CD4-positive, alpha-beta T cell treated with Interleukin-4 for 4 hours (primary cell): ENCODE data around the gene SBF2.
"Not testable (repeated sequence)": the region's sequence is repeated elsewhere in the genome, so short reads cannot be mapped to it uniquely, and the experiment has no call there.

Source experiments
- DNase-seq: peaks from one replicate; pipeline ENCODE4 v3.0.0-alpha.2; 2020

The SBF2 gene

DNA sequence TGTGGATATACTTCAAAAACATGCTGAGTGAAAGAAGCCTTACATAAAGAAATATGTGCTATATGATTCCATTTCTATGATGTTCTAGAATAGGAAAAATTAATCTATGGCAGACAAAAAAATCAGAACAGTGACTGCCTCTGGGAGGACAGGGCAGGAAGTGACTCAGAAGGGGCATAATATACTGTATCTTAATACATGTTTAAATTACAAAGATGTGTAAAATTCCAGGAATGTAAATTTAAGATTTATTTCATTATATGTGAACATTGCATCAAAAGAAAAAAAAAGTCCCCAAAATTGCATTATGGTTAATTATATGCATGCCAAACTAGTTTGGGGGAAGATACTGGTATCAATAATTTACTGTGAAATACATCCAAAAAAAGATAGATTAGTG is 32.2 kb downstream of the SBF2 start:
- DNase-seq, result no peak

GRCh38 chr11:10257478-10257877 is 36.5 kb downstream of the SBF2 start:
- DNase-seq, result no peak

DNA sequence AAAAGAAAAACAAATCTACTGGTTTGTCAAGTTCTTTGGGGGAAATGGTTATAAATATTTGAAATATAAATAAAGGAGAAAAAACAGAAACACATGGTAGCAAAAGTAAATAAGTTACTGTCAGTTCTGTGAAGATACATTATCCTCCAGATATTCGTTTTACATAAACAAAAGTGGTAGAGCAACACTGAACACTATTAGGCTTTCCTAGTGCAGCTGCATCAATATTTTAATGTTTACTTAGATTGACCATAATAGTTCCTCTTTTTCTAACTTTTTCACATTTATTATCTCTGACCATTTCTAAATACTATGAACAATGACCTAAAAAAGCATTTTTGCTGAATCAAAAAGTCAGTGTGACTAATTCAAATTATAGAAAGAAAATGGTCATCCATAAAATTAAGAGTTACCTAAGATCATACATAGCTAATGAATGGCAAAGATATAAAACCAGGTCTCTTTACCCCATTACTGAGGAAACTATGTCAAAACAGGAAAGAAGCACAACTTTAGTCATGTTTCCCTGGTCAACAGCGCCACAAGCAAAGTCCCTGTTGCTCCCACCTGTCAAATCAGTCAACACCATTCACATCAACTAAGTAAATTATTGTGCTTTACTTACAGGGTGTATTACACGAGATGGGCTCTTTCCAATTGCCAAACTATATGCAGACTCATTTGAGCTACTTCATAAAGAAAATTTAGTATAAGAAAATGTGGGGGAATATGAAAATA is 38.5 kb downstream of the SBF2 start:
- DNase-seq, result no peak

- DNase-seq, result not testable (repeated sequence)
Observed at GRCh38 chr11:10249448-10250131, 44.4 kb downstream of the SBF2 start.

- no peak for DNase-seq
Observed at GRCh38 chr11:10247011-10247410, 47.0 kb downstream of the SBF2 start.

DNA sequence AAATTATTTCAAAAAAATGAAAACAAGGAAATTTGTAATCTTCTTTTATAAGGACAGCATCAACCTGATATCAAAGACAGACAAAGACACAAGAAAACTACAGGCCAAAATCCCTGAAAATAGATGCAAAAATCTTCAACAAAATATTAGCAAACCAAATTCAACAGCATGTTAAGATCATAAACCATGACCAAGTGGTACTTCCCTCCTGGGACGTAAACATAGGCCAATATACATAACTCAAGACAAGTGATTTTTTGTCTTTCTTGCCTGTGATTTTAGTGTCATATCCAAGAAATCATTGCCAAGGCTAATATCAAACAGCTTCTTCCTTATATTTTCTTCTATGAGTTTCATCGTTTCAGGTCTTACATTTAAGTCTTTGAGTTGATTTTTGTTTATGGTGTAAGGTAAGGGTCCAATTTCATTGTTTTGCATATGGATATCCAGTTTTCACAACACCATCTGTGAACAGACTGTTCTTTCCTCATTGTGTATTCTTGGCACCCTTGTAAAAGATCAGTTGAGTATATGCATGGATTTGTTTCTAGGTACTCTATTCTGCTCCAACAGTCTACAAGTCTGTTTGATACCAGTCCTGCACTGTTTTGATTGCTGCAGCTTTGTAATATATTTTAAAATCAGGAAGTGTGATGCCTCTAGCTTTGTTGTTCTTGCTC is 50.0 kb downstream of the SBF2 start:
- DNase-seq, result no peak

DNA sequence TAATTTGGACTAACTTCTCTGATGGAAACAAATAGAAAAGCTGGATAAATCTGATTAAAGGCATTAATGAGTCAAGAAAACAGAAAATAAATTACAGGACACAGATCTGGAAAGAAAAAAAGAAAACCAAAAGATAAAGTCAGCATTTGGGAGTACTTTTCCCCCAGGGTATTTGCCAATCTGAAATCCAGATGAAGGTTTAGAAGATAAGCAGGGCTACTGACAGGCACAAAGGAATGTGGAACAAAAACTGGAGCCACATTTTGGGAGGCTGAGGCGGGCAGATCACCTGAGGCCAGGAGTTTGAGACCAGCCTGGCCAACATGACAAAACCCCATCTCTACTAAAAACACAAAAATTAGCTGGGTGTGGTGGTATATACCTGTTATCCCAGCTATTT is 57.2 kb downstream of the SBF2 start:
- no peak for DNase-seq

DNA sequence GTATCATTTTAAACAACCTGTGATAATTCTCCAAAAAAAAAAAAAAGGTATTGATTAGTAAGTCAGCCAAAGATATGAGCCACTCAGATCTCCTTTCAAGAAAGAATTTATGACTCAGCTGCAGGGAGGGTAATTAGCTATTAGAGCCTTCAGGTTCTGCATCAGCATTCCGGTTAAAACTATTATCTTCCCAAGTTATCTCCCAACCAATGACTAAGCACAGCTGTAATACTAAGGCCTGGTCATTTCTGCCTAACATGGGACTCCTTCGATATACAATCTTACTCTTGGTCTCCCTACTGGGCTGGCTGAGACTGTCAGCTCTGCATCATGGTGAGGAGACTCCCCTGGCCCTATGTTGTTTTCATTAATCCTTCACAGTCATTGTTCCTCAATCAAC is 60.4 kb downstream of the SBF2 start:
- no peak for DNase-seq

DNA sequence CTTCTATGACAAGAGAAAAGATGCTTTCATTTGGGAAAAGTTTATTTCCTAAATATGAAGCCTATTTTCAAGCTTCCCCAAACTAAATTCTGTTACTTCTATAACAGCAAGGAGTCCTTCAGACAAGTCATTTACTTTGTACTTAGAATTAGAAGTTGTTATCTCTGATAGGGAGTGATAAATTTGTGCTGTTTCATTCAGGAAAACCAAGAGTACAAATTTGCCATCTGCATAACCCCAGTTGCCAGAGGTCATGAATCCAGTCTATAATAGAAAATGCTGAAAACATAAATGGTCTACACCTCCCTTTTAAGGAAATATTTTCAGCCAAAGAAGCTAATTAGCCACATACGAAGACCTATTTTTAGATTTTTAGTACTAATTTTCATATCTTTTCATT is 61.3 kb downstream of the SBF2 start:
- no peak for DNase-seq

- DNase-seq, result not testable (repeated sequence)
Observed at GRCh38 chr11:10231803-10232202, 62.2 kb downstream of the SBF2 start.

- DNase-seq, result no peak
Observed at GRCh38 chr11:10225553-10225952, 68.5 kb downstream of the SBF2 start.

DNA sequence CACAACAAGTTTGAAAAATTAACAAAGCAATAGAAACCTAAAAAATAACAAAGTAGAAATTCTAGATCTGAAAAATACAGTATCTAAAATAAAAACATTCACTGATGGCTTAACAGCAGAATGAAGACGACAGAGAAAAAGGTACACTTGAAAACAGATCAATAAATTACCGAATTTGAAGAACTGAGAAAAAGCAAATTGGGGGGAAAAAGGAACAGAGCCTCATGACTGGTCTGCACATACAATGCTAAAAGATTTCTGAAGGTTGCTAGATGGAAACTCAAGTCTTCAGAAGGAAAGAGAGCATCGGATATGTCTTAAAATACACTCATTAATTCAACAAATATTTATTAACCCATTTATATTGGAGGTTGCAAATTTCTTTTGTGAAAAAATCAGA is 71.6 kb downstream of the SBF2 start:
- DNase-seq, result no peak

DNA sequence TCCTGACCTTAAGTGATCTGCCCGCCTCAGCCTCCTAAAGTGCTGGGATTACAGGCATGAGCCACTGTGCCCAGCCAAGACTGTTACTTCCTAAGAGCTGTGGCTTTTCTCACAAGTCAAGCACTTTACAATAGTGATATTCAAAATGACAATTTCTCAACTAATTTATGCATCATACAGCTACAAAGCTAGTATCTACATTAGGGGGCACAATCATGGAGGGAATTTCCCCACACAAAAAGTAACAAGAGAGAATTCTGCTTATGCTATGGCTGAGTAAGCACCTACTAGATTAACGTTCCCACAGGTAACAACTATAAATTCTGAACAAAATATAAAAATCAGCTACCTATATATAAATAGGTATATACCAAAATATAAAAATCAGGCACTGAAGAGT is 72.7 kb downstream of the SBF2 start:
- DNase-seq, result no peak

DNA sequence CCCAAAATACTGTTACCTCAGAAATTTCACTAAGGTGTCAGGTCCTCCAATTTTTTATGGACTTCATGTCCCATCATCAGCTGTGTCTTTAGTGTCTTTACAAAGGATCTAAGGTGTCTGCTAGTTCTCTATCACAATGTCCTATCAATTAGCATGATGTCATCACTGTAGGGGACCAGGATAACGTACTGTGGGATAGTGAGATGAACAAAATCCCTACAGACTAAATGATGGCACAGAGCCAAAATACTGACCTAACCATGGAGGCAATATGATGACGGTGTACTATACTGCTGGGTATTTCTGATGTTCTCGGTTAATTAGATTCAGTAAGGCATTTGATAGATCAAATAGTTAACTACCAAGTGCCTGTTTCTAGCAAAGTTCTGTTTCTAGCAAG is 82.5 kb downstream of the SBF2 start:
- DNase-seq, result no peak

DNA sequence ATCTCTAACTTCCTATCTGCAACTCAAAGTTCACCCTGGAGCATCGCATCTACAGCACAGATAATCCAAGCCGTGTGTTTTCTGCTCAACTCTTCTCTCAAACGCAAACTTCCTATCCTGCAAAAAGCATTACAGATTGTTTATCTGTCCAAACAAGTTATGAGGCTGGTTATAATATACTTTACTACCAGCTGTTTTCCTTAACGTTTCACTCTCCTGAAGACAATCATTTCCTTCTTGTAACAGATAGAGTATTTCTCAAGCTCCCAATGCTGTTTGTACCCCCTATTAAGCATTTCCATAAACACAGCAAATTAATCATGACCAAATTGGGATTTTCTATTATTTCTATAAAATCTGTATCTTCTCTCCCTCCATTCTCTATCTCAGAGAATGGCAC is 84.7 kb downstream of the SBF2 start:
- no peak for DNase-seq

DNA sequence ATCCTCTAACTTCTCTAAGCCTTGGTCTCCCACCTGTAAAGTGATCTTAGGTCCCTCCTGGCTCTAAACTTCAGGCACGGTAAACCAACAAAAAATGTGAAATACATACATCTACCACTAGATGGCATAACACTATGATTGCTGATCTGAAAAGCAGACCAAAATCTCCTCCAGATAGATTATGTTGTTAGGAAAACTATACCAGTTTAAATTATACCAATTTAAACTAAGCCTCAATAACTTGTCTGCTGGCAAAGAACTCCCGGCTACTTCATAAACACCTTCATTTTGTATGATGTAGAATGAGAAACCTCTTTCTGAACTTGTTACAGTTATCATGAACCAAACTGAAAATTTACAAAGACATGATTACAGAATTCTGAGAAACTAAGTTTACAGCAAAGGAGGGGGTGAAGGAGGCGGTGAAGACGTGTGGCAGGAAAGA is 85.9 kb downstream of the SBF2 start:
- DNase-seq, result peak; percentile 68

- no peak for DNase-seq
Observed at GRCh38 chr11:10205928-10206327, 88.1 kb downstream of the SBF2 start.

DNA sequence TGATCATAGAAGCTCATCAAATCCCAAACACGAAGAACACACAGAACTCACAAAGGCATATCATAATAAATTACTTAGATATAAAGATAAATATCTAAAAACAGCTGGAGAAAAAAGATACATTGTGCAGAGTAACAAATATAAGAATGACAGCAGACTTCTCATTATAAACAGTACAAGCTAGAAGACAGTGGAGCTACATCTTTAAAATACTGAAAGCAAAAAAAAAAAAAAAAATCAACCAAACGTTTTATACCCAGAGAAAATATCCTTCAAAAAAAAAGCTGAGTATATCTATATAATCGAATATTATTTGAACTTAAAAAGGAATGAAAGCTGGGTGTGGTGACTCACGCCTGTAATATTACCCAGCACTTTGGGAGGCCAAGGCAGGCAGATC is 90.0 kb downstream of the SBF2 start:
- no peak for DNase-seq

- no peak for DNase-seq
Observed at GRCh38 chr11:10201343-10201742, 92.7 kb downstream of the SBF2 start.

DNA sequence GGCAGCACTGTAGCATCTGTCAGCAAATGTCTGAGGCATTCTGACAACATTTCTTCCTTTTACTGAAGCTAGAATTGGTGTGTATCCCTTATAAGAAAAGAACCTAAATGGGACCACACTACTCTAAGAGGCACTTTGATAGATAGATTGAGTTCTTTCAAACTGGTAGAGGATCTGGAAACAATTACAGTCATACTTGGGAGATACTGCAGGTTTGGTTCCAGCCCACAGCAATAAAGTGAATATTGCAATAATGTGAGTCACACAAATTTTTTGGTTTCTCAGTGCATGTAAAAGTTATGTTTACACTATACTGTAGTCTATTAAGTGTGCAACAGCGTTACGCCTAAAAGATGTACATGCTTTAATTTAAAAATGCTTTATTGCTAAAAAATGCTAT is 96.9 kb downstream of the SBF2 start:
- no peak for DNase-seq

- DNase-seq, result no peak
Observed at GRCh38 chr11:10192036-10192435, 102.0 kb downstream of the SBF2 start.

DNA sequence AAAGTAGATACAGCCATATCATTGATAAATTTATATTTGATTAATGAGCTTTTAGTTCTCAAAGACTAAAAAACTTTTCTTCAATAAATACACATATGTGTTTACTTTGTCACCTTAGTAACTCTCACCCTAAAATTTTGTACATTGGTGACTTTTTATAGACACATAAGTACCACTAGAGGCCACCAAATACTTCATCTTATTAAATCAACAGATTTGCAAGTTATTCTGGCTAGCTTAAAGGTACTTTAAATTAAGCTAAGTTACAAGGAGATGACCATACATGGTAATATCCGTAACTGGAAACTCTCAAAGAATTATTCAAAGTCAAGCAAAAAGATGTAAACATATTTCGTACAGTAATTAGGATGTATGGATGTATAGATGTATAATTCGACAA is 112.2 kb downstream of the SBF2 start:
- DNase-seq, result no peak

DNA sequence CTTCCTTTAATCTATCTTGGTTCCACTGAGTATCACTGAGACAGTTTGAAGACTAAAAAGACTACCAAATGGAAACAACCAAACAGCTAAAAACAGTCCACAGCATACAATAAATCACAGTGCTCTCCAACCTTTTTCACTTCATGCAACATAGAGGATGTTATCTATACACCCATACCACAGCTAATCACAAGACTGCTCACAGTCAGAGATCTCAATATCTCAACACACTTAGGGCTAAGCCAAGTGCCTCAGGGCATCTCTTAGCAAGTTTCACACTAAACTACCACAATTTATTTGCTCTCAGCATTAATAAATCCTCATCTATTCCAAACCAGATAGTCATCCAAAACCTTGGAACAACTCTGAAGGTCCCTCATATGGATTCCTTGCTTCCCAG is 129.4 kb downstream of the SBF2 start:
- DNase-seq, result no peak

- no peak for DNase-seq
Observed at GRCh38 chr11:10162222-10162621, 131.8 kb downstream of the SBF2 start.
